IMR-90 (cell line): ENCODE data around the gene CD34. TPM values are rescaled to one million over a fixed set of nuclear protein-coding genes. Genes with fewer than 3 reads are reported as not detected.

ENCODE experiments used
- ATAC-seq: fragments of 200-7000 bp; cut with Tn5 transposase; 2 replicates; pipeline ENCODE4 v1.9.1; 2020; ENCODE audit warnings: low read depth, mild to moderate bottlenecking, moderate library complexity
- BruUV-seq: library from RNA; stranded (reverse); fragments of 400-500 nt; replicated peaks from 2 replicates; lab custom pipeline; 2021; lab: Mats Ljungman, UMichigan
- CTCF ChIA-PET: fragments of 300-600 bp; formaldehyde crosslinking; extraction: SDS; loops from one replicate; lab custom pipeline; 2021; ENCODE audit warnings: antibody characterized with exemption; lab: Yijun Ruan, JAX
- POLR2A ChIA-PET: fragments of 300-600 bp; sonication (Branson Sonifier 250); formaldehyde crosslinking; loops from one replicate; lab custom pipeline; 2022; ENCODE audit warnings: antibody characterized with exemption; ENCODE audit not compliant: unreplicated experiment; lab: Charles Lee
- DNase-seq: peaks from one replicate; pipeline ENCODE4 v3.0.0; 2013
- H2AFZ ChIP-seq: replicated peaks from 2 replicates; pipeline ENCODE3; 2013; ENCODE audit warnings: low read length, mild to moderate bottlenecking; ENCODE audit not compliant: poor library complexity
- H2AK5ac ChIP-seq: 2 replicates; pipeline ENCODE4 v1.6.1; 2013; ENCODE audit warnings: low read depth, low read length, inconsistent platforms
- H2AK9ac ChIP-seq: replicated peaks from 2 replicates; pipeline ENCODE3; 2013; ENCODE audit warnings: mild to moderate bottlenecking, low read depth, low read length, moderate library complexity; ENCODE audit not compliant: poor library complexity
- H2BK120ac ChIP-seq: 2 replicates; pipeline ENCODE4 v1.6.1; 2013; ENCODE audit warnings: low read depth, low read length, inconsistent platforms
- H2BK15ac ChIP-seq: 3 replicates; pipeline ENCODE4 v1.6.1; 2013; ENCODE audit warnings: low read depth, low read length, inconsistent platforms
- H2BK20ac ChIP-seq: 2 replicates; pipeline ENCODE4 v1.6.1; 2013; ENCODE audit warnings: low read depth, mild to moderate bottlenecking, inconsistent platforms, low read length, moderate library complexity
- H2BK5ac ChIP-seq: 2 replicates; pipeline ENCODE4 v1.6.1; 2013; ENCODE audit warnings: mild to moderate bottlenecking, low read depth, low read length, inconsistent platforms; ENCODE audit not compliant: poor library complexity, severe bottlenecking
- H3K14ac ChIP-seq: replicated peaks from 2 replicates; pipeline ENCODE4 v1.6.1; 2013; ENCODE audit warnings: low read depth, low read length, inconsistent platforms
- H3K18ac ChIP-seq: 2 replicates; pipeline ENCODE4 v1.6.1; 2013; ENCODE audit warnings: low read depth, low read length, control low read depth
- H3K23ac ChIP-seq: 2 replicates; pipeline ENCODE4 v1.6.1; 2013; ENCODE audit warnings: low read depth, low read length, inconsistent platforms
- H3K27ac ChIP-seq: 2 replicates; pipeline ENCODE4 v1.5.1; 2013; ENCODE audit warnings: mild to moderate bottlenecking, control low read depth, low read length; ENCODE audit not compliant: insufficient read depth
- H3K27me3 ChIP-seq: 2 replicates; pipeline ENCODE4 v1.6.1; 2013; ENCODE audit warnings: low read length; ENCODE audit not compliant: control insufficient read depth, insufficient read depth
- H3K36me3 ChIP-seq: 2 replicates; pipeline ENCODE4 v1.6.1; 2013; ENCODE audit warnings: low read length, mixed read lengths; ENCODE audit not compliant: control insufficient read depth, insufficient read depth
- H3K4ac ChIP-seq: 2 replicates; pipeline ENCODE4 v1.6.1; 2013; ENCODE audit warnings: low read depth, low read length, inconsistent platforms
- H3K4me1 ChIP-seq: 2 replicates; pipeline ENCODE4 v1.6.1; 2013; ENCODE audit warnings: low read length, mixed read lengths; ENCODE audit not compliant: control insufficient read depth, insufficient read depth
- H3K4me2 ChIP-seq: 2 replicates; pipeline ENCODE4 v1.6.1; 2013; ENCODE audit warnings: low read depth, mild to moderate bottlenecking, control low read depth, low read length, moderate library complexity
- H3K4me3 ChIP-seq: 2 replicates; pipeline ENCODE4 v1.5.1; 2013; ENCODE audit warnings: low read depth, mild to moderate bottlenecking, control low read depth, low read length, moderate library complexity; ENCODE audit not compliant: insufficient read depth
- H3K56ac ChIP-seq: 2 replicates; pipeline ENCODE4 v1.6.1; 2013; ENCODE audit warnings: low read length, inconsistent platforms; ENCODE audit not compliant: insufficient read depth; ENCODE audit errors: extremely low read depth
- H3K79me1 ChIP-seq, 2 experiments: 2 replicates each; pipeline ENCODE4 v1.6.1; 2013; ENCODE audit warnings: low read length in 2 of 2, inconsistent platforms in 1 of 2, low read depth in 1 of 2
- H3K9ac ChIP-seq: 2 replicates; pipeline ENCODE4 v1.6.1; 2013; ENCODE audit warnings: low read depth, low read length, control low read depth
- H3K9me1 ChIP-seq: 2 replicates; pipeline ENCODE4 v1.6.1; 2013; ENCODE audit warnings: low read length, inconsistent platforms; ENCODE audit not compliant: insufficient read depth
- H3K9me3 ChIP-seq: 2 replicates; pipeline ENCODE4 v1.6.1; 2013; ENCODE audit warnings: low read length; ENCODE audit not compliant: control insufficient read depth, insufficient read depth
- H4K20me1 ChIP-seq: 2 replicates; pipeline ENCODE4 v1.6.1; 2013; ENCODE audit warnings: low read length, inconsistent platforms; ENCODE audit not compliant: insufficient read depth
- H4K5ac ChIP-seq: 2 replicates; pipeline ENCODE4 v1.6.1; 2013; ENCODE audit warnings: mild to moderate bottlenecking, low read depth, low read length, control low read depth
- H4K8ac ChIP-seq, 2 experiments: 2 replicates each; pipeline ENCODE4 v1.6.1; 2013; ENCODE audit warnings: low read depth in 2 of 2, low read length in 2 of 2, control low read depth in 1 of 2, inconsistent platforms in 1 of 2
- H4K91ac ChIP-seq: 2 replicates; pipeline ENCODE4 v1.6.1; 2013; ENCODE audit warnings: low read depth, low read length, inconsistent platforms; ENCODE audit not compliant: insufficient read depth
- CTCF ChIP-seq: conservative IDR thresholded peaks from 2 replicates; pipeline ENCODE4 v1.5.1; 2012; ENCODE audit warnings: mild to moderate bottlenecking, low read depth, low read length, improper control_type of control experiment
- MXI1 ChIP-seq: IDR thresholded peaks from 2 replicates; pipeline ENCODE4 v1.6.1; 2012; ENCODE audit warnings: low read depth, mild to moderate bottlenecking, low read length, moderate library complexity, borderline replicate concordance
- USF2 ChIP-seq: fragments of 150-350 bp; IDR thresholded peaks from 2 replicates; pipeline ENCODE4 v1.6.1; 2017; ENCODE audit warnings: mild to moderate bottlenecking, antibody characterized with exemption, low read length, low read depth
- WGBS, 2 experiments: methylation state at CpG; one replicate each; pipeline versions ENCODE4 v1.1.5 to v1.1.7; 2013; ENCODE audit warnings: missing lambda C conversion rate in 2 of 2; ENCODE audit not compliant: insufficient read length in 1 of 2; ENCODE audit errors: extremely low coverage in 2 of 2; 5-methylcytosine and 5-hydroxymethylcytosine counted together
- dilution Hi-C: fragments of 300-500 bp; cut with HindIII; formaldehyde crosslinking; loops from one replicate; pipeline ENCODE4 v1.14.3; 2018; ENCODE audit warnings: low sequenced_read_pairs; ENCODE audit not compliant: unreplicated experiment
- in situ Hi-C: fragments of 300-500 bp; cut with MboI; formaldehyde crosslinking; loops from 3 replicates; pipeline ENCODE4 v1.14.3; 2019; ENCODE audit warnings: low sequenced_read_pairs, inconsistent platforms, mixed read lengths
- intact Hi-C: fragments of 100-400 bp; cut with micrococcal nuclease; formaldehyde crosslinking; loops from 2 replicates; pipeline ENCODE4 v1.10.0; 2022
- polyA plus RNA-seq, 3 experiments: library from polyadenylated mRNA; depleted of rRNA; stranded (reverse); fragments of >200 nt; gene quantifications; 2 replicates each; pipeline ENCODE4 v1.2.3, GENCODE V29; 2012; ENCODE audit warnings: low replicate concordance in 1 of 3
- total RNA-seq: library from RNA; depleted of rRNA; stranded (reverse); fragments of >200 nt; gene quantifications from 2 replicates; pipeline ENCODE4 v1.2.3, GENCODE V29; 2012

Gene CD34
- total and polyA plus RNA-seq, 2 of the 4 experiments (the other 2 are of a cell fraction) = 0.14 TPM; not detected in 1

GRCh38 chr1:207925210-207925609 is 14.3 kb upstream of the CD34 start:
- Histone ChIP-seq H3K9ac (no peak overlapping the region), H4K20me1 (no peaks in the 10 kb centered on the region), H3K9me1 (no peaks in the 10 kb centered on the region), H3K27ac (no peak overlapping the region), H3K4me3 (no peak overlapping the region), H2BK15ac (no peak overlapping the region), H2BK20ac (no peak overlapping the region), H3K4ac (no peak overlapping the region), H4K8ac (no peak overlapping the region), H3K18ac (no peak overlapping the region), H4K91ac (no peak overlapping the region), H2AK9ac (no peak overlapping the region), H2AFZ (peak overlapping the region; percentile 58), H3K4me2 (no peak overlapping the region), H2BK5ac (no peak overlapping the region), H4K5ac (no peak overlapping the region), H3K27me3 (peaks cover 26% of the 10 kb centered on the region), H2AK5ac (no peak overlapping the region), H3K56ac (no peak overlapping the region), H3K36me3 (no peaks in the 10 kb centered on the region), H3K14ac (no peak overlapping the region), H3K4me1 (peaks cover 2% of the 10 kb centered on the region; the same call in 1 of the 2 replicates), H2BK120ac (no peak overlapping the region), H3K23ac (no peak overlapping the region), H3K79me1 (no peaks in the 10 kb centered on the region), H3K9me3 (no peaks in the 10 kb centered on the region)
- dilution Hi-C loops (no loop called here), intact Hi-C loops (no loop called here), in situ Hi-C loops (no loop called here)
- TF ChIP-seq MXI1 (no peak), CTCF (no peak), USF2 (no peak)
- ATAC-seq = peak; percentile 49
- no TSS peak for BruUV-seq
- ChIA-PET CTCF (no interaction called here), POLR2A (no interaction called here)
- no peak for DNase-seq
- WGBS, 2 experiments = 11% methylated on average over 3 of the region's 8 CpGs; no CpG with 5 or more reads in 1 of the 2 experiments
